Heart left ventricle (tissue), 13 donors: Measurements from ENCODE around the gene SALL3.

Source experiments
- POLR2A ChIP-seq, 2 donors: fragments of 450-650 bp; IDR thresholded peaks; one replicate each; pipeline ENCODE4 v1.6.1; 2017; ENCODE audit warnings: antibody characterized with exemption in 2 of 2, mild to moderate bottlenecking in 2 of 2, moderate library complexity in 2 of 2
- TF ChIP-seq, protein P1 (sequence below), 12 donors: fragments of 200-600 bp; sonication (generic) in 4 of 12; IDR thresholded peaks; one replicate each; pipeline versions ENCODE4 v1.5.0 to v1.8.0; 2018 to 2022; ENCODE audit warnings: antibody characterized with exemption in 12 of 12, mild to moderate bottlenecking in 5 of 12
- donor health status: ischemic (EF 13 %, LVEDD 7.1; RV severe dilation, severe dysfunction).
- donor health status: DM: no; HTN: yes; CAD: no.
- donor health status: DM: no; HTN: no; CAD: no.
- donor health status: ischemic (EF 25% LVEDD 6.9; RV normal size, moderate dysfunction).
- donor health status: ischemic (EF 25% LVEDD 5.7; RV mildly dilated, moderate dysfunction).
- donor health status: ischemic (EF 35%, LVEDD 5.7; RV mildly dilated, moderate dysfunction).
- donor health status: nonischemic (EF 11% LVEDD 7.7; RV severe dilation, severe dysfunction).
- donor health status: DM: yes; HTN: yes; CAD: no.
- donor health status: PGD.
- donor health status: ischemic (EF 29% LVEDD 5.4; RV normal size, mild dysfunction).
- donor health status: nonischemic (EF 23%, LVEDD 6.1; RV moderate dilation, normal function).

DNA sequence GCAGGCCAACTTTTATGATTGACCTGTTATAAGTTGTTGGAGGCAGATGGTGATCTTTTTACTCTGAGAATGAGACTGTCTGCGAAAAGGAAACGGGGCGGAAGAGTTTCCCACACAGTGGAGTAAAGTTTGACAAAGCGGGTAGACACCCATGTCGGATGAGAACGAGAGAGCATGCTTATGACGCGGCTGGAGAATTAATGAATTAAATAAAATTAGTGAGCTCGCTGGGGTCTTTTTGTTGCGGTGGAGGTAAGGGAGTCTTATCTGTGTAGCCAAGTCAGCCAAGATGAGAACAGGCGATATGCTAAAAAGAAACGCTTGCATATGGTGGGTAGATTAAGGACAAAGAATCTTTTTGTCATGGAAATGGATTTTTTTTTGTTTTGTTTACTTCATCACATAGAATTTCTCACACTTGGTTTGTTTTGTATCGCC is 1.8 kb downstream of the SALL3 start:
- TF ChIP-seq, protein P1, sequence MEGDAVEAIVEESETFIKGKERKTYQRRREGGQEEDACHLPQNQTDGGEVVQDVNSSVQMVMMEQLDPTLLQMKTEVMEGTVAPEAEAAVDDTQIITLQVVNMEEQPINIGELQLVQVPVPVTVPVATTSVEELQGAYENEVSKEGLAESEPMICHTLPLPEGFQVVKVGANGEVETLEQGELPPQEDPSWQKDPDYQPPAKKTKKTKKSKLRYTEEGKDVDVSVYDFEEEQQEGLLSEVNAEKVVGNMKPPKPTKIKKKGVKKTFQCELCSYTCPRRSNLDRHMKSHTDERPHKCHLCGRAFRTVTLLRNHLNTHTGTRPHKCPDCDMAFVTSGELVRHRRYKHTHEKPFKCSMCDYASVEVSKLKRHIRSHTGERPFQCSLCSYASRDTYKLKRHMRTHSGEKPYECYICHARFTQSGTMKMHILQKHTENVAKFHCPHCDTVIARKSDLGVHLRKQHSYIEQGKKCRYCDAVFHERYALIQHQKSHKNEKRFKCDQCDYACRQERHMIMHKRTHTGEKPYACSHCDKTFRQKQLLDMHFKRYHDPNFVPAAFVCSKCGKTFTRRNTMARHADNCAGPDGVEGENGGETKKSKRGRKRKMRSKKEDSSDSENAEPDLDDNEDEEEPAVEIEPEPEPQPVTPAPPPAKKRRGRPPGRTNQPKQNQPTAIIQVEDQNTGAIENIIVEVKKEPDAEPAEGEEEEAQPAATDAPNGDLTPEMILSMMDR (IDR thresholded peaks at IDR 0.05), result no peak
- TF ChIP-seq POLR2A (IDR thresholded peaks at IDR 0.05), result no peak
